A549 treated with Hydrocortisone at 1 μM for 4 hours (cell line): ENCODE data around the gene EGFL7. TPM values are rescaled to one million over a fixed set of nuclear protein-coding genes. Genes with fewer than 3 reads are reported as not detected.

Experiments
- total RNA-seq: library from RNA; stranded (reverse); fragments of 200-300 nt; extraction: Qiagen RNA extraction; gene quantifications from 5 replicates; pipeline ENCODE4 v1.2.3, GENCODE V29; 2022

Gene EGFL7
- total RNA-seq: 35.0 to 59.2 TPM (median 54.3 TPM) in 5 replicates

DNA sequence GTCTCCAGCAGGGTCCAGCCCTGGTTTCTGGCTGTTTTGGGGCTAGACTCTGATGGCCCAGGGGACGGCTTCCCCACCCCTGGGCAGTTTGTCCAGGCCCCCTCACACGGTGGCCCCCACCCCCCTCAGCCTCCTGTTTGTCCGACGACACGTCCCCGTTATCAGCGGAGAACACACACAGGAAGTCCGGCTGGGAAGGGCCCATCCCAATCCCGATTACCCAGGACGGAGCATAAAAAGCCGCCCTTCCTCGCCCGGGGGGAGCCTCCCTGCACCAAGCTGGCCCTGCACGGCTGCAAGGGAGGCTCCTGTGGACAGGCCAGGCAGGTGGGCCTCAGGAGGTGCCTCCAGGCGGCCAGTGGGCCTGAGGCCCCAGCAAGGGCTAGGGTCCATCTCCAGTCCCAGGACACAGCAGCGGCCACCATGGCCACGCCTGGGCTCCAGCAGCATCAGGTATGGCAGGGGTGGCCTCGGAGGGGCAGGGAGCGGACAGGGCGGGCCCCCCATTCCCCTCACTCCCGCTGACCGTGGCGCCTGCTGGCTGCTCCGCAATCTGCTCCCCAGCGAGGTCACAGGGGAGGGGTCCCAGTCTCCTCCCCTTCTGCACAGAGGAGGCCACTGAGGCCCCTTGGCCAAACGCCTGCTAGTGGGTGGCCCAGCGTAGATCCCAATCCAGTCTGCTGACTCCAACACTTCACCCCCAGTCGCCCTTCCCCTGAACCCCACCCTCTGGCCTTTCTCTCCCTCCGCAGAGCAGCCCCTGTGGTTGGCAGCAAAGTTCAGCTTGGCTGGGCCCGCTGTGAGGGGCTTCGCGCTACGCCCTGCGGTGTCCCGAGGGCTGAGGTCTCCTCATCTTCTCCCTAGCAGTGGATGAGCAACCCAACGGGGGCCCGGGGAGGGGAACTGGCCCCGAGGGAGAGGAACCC lies at the start of gene EGFL7:
TSS of gene EGFL7 (plus strand) at position 261 of the 926 bp plus-strand sequence. CDS start 5,367 bp downstream, outside the sequence.

GRCh38 chr9:136686794-136687711 lies 24.3 kb downstream of the EGFL7 start, which contains the start of gene AGPAT2:
Gene AGPAT2, minus strand, starts transcription at chr9:136687457. Its CDS starts 100 bp downstream, at chr9:136687357.

GRCh38 chr9:136711751-136712689 lies 49.3 kb downstream of the EGFL7 start, which contains the start of gene DIPK1B:
Gene DIPK1B, plus strand, starts transcription at chr9:136712572. Its CDS starts 94 bp downstream, at chr9:136712666.

Other genes starting within 250 kb of the EGFL7 start
- 14.1 to 21.2 TPM (median 19.7 TPM) in 5 replicates for gene INPP5E, start 223.1 kb upstream of the EGFL7 start, total RNA-seq
- 54.8 to 61.7 TPM (median 59.6 TPM) in 5 replicates for gene SEC16A, start 179.9 kb upstream of the EGFL7 start, total RNA-seq
- 9.3 to 12.0 TPM (median 11.1 TPM) in 5 replicates for gene NOTCH1, start 116.9 kb upstream of the EGFL7 start, total RNA-seq
- gene AGPAT2, start 24.5 kb downstream of the EGFL7 start, total RNA-seq: 72.0 to 106 TPM (median 101 TPM) in 5 replicates
- gene DIPK1B, start 49.7 kb downstream of the EGFL7 start, total RNA-seq: 6.4 to 9.1 TPM (median 8.0 TPM) in 5 replicates
- not detected in 5 replicates for gene LCN10, start 80.0 kb downstream of the EGFL7 start, total RNA-seq
- not detected in 5 replicates for gene LCN6, start 85.6 kb downstream of the EGFL7 start, total RNA-seq
- not detected in 5 replicates for gene LCN8, start 95.3 kb downstream of the EGFL7 start, total RNA-seq
- gene LCN15, start 101.6 kb downstream of the EGFL7 start, total RNA-seq: 0.03 to 0.13 TPM in 2 of 5 replicates, not detected in the others
- gene TMEM141, start 128.4 kb downstream of the EGFL7 start, total RNA-seq: 60.3 to 79.3 TPM (median 78.5 TPM) in 5 replicates
- 0.18 to 0.63 TPM (median 0.44 TPM) in 5 replicates for gene CCDC183, start 133.4 kb downstream of the EGFL7 start, total RNA-seq
- 67.0 to 82.1 TPM (median 78.1 TPM) in 5 replicates for gene RABL6, start 145.0 kb downstream of the EGFL7 start, total RNA-seq
- gene AJM1, start 179.6 kb downstream of the EGFL7 start, total RNA-seq: 3.4 to 4.3 TPM (median 4.0 TPM) in 5 replicates
- gene PHPT1, start 186.5 kb downstream of the EGFL7 start, total RNA-seq: 221 to 341 TPM (median 305 TPM) in 5 replicates
- gene MAMDC4, start 189.4 kb downstream of the EGFL7 start, total RNA-seq: 2.6 to 4.2 TPM (median 4.0 TPM) in 5 replicates
- 387 to 521 TPM (median 446 TPM) in 5 replicates for gene EDF1, start 203.4 kb downstream of the EGFL7 start, total RNA-seq
- gene TRAF2, start 223.6 kb downstream of the EGFL7 start, total RNA-seq: 43.3 to 61.4 TPM (median 48.8 TPM) in 5 replicates